NCI-H1048 (cell line): ENCODE results near the gene MRPL11.
"Not testable (repeated sequence)": the region's sequence is repeated elsewhere in the genome, so short reads cannot be mapped to it uniquely, and the experiment has no call there.

ENCODE experiments used
- DNase-seq: peaks from one replicate; lab custom pipeline; 2025; lab: John Stamatoyannopoulos, UW

Gene MRPL11

DNA sequence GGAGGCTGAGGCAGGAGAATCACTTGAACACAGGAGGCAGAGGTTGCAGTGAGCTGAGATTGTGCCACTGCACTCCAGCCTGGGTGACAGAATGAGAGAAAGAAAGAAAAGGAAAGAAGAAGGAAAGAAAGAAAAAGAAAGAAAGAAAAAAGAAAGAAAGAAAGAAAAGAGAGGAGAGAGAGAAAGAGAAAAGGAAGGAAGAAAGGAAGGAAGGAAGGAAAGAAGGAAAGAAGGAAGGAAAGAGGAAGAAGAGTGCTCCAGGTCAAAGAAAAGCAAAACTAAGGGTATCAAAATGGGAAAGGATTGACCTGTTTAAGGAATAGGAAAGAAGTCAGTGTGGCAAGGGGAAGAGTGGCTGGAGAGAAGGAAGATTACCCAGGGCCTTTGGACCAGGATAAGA is 7.4 kb downstream of the MRPL11 start:
- not testable (repeated sequence) for DNase-seq

DNA sequence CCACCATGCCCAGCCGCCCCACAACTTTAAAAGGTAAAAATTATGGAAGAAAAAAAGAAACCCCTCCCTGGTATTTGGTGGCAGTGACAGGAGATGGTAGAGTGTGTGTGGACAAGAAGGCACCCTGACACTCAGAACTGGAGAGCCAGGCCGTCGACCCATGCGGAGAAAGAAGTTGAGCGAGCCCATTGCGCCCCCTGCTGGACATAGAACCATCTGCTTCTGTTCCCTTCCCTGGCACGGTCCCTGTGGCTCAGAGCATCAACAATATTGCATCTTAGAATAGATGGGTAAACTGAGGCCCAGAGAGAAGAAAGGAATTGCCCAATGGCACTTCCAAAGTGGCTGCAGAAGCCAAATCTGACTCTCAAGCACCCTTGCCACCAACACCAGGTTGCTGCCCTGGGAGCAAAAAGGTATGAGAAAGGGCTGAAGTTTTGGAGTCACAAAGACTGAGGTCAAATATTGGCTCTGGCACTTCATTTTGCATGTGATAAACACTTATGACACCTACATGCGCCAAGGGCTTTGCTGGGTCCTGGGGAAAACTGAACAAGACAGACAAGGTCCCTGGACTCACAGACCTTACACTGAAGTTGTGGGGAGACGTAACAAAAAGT is 8.6 kb downstream of the MRPL11 start:
- peak; percentile 8 for DNase-seq

DNA sequence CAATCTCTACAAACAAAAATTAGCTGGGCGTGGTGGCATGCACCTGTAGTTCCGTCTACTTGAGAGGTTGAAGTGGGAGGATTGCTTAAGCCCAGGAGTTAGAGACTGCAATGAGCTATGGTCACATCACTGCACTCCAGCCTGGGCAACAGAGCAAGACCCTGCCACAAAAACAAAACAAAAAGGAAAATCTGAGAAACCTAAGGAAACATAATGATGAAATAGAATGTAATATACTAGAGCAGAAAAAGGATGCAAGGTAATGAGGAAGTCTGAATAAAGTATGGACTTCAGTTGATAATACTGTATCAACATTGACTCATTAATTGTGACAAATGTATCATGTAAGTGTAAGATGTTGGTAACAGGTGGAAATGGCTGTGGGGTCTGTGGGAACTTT is 9.7 kb downstream of the MRPL11 start:
- DNase-seq, result no peak

DNA sequence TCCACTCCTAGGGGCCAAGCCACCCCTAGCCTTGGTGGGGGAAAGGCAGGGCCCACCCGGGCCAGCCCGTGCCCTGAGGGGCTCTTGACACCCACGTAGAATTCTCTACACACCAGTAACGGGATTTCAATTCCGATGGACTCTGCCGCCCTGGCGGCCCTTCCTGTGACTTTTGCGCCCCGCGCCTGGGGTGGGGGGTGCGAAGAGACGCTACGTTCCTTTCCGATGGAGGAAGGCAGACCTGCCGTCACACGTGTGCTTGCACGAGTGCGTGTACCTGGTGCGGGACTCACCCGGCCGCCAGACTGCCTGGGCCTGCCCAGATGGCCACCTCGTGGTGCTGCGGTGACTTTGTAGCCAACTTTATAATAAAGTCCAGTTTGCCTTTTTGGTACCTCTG is 12.3 kb downstream of the MRPL11 start:
- no peak for DNase-seq

DNA sequence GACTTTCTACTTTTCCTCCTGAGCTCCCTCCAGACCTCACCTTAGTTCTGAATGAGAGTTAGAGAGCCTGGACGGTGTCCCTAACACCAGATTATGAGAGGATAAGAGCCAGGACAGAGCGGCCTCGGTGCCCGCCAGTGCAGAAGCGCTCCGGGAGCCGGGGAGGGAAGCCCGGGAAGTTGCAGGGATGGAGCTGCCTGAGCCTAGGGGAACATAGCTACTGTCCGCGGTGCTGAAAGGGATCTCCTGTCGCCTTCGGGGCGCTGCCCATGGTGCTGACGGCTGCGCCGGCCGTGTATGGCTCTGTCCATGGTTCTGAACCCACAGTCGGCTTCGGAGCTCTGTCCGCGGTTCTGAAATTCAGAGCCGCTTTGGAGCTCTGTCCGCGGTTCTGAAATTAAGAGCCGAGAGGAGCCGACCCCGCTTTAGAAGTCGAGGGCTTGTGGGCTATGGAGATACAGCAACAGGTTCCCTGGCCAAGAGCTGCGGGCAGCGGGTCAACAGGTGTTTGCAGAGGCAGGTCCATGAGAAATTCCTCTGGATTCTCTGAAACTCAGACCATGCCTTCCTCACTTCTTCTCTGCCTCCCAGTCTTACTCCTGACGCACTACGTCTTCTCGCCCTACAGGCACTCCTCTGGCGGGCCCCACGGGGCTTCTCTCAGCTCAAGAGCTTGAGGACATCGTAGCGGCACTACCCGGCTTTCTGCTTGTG is 17.0 kb downstream of the MRPL11 start:
- peak; percentile 74 for DNase-seq

DNA sequence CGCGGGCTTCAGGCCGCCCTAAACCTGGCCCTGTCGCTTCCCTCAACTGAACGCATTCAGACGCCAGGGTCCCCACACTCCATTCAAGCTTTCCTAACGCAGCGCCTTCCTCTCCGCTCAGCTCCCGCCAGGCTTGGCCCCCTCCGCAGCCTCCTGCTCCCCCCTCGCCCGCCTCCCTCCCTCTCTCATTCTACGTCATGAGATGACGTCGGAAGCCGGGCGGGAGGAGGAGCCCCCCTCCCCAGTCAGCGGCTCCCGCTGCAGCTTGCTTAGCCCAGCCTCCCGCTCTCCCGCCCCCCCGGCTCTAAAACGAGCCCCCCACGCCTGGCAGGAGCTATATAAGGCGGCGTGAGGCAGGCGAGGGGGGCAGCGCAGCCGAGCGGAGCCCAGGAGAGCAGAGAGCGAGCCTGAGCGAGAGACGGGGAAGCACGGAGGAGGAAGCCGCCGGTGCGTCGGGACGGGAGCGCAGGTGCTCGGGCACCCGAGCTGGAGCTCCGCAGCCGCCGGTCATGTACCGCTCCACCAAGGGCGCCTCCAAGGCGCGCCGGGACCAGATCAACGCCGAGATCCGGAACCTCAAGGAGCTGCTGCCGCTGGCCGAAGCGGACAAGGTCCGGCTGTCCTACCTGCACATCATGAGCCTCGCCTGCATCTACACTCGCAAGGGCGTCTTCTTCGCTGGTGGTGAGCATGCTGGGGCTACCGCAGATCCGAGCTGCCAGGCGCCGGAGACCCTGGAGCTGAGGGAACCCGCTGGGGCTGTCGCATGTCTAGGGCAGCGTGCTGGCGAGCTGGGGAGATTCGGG is 17.8 kb downstream of the MRPL11 start, which contains the start of gene NPAS4:
Gene NPAS4 (plus strand): TSS at position 365 of the 806 bp plus-strand sequence. CDS start 145 bp downstream, at position 510.
- DNase-seq, result no peak

DNA sequence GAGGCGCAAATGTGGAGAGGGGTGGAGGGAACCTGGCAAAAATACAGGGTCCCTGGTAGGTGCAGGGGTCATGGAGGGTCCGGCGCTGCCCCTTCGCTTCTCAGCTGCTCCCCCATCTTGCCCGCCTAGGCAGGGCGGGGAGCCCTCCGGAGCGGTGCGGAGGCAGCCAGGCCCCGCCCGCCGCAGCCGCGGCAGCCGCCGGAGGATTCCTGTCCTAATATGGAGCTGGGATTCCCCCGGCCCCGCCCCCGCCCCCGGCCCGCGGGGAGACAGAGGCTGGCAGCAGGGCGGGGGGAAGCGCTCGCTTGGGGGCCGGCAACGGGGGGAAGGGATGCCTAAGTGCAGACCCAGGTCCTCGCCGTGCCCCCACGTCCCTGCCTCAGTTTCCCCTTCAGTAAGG is 18.8 kb downstream of the MRPL11 start:
- DNase-seq, result no peak

DNA sequence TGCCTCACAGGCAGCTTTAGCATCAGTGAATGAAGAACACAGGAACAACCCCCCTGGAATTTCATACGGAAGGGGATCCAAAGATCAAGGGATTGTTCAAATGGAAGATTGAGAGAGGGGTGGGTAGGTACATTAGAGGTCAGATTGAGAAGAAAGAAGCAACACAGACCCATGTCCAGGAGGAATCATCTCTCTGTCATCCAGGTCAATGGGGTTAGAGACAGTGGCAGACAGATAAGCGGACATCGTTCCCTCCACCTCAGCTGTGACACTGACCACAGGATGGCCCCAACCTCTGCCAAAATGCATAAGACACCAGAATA is 19.7 kb downstream of the MRPL11 start:
- no peak for DNase-seq

DNA sequence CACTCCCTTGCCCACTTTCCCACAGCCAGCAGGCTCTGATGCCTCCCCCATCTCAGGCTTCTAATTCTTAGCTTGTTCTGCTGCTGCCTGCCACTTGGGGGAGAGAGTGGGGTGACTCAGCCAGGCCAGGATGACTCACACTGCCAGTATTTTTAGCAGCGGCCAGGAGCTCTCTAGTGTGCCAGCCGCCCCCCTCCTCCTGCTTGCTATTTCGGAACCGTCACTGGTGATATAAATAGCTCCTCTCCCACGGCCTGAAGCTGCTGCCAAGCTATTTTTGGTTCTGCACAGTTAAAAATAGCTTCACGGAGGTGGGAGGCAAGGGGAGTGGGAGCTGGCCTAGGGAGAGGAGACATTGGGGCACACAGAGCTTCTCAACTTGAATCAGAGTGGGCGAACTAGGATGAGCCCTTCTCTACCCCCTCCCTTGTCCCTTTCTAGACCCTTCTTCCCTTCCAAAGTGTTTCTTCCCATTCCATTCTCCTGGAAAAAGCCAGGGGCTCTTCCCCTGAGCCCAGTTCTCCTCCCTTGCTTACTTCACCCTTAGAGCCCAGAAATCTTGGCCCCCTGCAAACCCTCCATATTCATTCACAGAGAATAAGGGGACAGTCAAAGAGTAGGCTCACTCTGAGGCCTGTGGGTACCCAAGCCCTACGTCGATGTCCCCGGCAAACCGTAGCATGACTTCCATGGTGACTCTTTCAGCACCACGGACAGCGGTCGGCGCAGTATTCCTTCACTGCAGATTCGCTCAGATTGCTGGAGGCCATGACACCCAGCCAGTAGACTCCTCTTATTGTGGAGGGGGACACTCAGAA is 20.3 kb downstream of the MRPL11 start:
- DNase-seq, result peak; percentile 25

DNA sequence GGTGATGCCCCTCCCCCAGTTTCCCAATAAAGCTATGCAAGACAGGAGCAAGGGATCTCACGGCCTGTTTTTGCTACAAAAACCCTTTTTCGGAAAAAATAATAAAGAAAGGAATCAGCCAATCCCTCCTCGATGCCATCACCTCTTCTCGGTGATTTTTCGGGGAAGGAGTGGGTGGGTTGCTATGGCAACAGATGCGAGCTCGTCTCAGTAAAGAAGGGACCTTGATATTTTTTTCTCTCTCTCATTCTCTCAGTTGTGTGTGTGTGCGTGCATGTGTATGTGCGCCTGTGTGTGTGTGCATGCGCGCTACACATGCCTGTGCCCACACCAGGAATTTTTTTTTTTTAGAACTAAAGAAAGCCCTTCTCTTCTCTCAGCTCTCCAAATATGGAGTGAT is 21.6 kb downstream of the MRPL11 start:
- no peak for DNase-seq

DNA sequence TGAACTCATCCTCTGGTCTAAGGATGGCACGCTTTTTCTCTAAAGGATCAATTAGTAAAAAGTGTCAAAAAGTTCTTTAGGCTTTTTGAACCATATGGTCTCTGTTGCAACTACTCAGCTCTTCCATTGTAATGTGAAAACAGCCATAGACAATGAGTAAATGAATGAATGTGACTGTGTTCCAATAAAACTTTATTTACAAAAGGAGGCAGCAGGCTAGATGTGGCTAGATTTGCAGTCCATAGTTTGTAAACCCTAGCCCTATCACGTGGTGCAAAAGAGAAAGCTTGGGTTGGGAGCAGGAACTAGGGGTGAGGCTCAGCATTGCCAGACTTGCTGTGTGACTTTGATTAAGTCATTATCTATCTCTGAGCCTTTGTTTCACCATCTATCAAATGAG is 23.2 kb downstream of the MRPL11 start:
- no peak for DNase-seq

DNA sequence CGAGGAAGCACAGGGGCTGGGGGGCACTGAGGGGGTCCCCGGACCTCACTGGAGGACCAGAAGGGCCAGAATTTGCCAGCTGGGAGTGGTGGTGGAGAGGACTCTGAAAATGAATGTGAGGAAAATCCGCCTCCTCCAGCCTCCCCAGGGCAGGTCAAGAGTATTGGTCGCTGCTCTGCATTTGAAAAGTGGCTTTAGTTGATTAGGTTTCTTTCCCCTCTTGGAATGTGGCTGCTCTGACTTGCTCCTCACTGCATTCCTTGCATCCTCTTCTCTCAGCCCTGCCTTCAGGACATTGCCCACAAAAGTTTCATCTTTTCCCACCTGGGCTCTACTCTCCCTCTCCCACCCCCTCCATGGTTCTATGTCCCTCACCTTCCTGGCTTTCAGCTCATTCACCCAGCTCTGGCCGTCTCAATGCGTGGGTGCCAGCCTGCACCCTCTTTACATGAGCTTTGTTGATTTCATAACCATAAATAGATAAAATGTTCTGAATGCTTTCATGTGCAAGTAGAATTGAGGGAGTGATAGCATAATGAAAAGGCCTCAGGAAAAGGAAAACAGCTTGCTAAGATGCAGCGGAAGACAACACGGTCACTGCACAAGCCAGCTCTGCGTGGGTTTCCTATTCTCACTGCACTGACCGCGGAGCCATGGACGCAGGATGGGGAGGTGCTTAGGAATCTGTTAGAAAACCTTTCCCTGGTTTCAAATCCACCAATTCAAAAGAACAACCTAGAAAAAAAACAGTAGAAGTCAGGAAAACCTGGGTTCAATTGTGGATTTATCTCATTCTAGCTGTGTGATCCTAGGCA is 24.3 kb downstream of the MRPL11 start:
- DNase-seq, result no peak

DNA sequence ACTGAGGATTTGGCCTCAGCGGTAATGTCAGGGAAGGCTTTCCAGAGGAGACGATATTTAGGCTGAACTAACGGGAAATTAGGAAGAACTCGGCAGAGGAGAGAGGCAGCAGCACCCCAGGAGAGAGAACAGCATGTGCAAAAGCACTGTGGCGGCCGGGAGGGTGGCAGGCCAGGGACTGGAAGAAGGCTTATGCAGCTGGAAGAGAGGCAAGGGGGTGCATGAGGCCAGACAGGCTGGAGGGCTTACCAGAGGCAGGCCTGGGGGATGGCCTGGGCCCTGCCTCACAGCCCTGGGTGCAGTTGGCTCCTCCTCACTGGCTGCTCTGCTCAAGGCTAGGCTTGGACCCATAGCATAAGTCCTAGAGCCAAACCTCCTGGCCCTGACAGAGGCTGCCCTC is 25.5 kb downstream of the MRPL11 start:
- no peak for DNase-seq

DNA sequence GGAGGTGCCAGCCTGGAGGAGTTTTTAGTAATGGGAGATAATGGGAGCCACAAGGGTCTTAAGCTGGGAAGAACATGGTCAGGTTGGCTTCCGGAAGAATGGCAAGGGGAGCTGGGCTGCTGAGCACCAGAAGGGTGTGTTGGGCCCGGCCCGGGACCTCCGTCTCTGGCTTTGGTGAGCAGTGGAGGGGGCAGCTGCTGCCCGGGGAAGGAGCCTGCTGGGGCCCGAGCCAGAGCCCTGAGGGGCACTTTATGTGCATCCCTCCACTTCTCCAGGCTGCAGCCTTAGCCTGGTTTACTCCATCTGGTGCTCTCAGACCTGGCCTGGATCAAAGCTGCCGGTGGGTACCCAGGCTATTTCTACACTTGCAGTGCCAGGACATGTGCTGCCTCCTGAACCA is 26.5 kb downstream of the MRPL11 start:
- no peak for DNase-seq

DNA sequence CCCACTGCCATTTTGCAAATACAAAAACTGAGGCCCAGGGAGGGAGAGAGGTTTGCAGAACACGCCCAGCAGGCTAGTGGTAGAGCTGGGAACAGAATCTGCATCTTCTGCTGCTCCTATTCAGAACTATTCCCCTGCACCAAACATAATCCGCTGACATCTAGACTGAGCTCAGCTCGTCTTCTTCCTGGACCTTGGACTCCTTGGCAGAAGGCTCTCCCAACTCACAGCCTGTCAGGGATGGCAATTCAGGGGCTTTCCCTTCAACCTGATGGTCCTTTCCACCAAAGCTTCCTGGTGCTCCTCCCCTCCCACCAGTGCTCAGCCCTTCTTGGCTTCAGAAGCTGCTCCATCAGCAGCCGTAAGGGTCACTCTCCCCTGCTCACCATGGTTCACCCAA is 27.3 kb downstream of the MRPL11 start:
- DNase-seq, result no peak

DNA sequence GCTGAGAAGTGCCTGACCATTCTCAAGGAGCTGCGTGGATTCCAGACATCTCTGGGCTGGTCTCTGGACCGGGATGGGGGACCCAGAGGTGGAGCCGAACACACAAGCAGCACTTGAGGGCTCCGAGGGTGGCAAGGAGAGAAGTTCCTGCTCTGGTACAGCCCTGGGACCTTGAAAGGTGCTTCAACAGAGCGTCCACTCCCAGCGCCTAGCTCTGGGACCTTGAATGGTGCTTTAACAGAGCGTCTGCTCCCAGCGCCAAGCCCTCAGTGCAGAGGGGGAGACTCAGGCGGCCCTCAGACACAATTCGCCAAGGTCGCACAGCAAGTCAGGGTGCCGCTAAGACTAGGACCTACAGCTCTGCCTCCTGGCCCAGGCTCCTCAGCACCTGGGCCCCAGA is 28.5 kb downstream of the MRPL11 start:
- no peak for DNase-seq

DNA sequence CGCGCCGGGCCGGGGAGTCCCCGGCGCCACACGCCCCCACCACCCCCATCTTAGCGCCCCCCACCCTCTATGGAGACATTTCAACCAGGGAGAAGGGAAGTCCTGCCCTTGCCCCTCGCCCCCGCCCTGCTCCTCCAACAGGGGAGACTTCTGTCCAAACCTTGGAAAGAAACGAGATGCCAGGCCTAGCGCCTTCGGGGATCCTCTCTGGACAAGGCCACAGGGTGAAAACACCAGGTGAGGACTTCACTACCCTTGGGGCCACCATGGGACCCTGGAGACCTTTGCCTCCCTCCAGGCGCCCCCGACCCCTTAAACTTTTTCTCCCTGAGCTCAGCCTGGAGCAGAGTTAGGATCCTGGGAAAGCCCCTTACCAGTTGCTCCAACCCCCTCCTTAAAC is 29.4 kb downstream of the MRPL11 start:
- DNase-seq, result no peak

DNA sequence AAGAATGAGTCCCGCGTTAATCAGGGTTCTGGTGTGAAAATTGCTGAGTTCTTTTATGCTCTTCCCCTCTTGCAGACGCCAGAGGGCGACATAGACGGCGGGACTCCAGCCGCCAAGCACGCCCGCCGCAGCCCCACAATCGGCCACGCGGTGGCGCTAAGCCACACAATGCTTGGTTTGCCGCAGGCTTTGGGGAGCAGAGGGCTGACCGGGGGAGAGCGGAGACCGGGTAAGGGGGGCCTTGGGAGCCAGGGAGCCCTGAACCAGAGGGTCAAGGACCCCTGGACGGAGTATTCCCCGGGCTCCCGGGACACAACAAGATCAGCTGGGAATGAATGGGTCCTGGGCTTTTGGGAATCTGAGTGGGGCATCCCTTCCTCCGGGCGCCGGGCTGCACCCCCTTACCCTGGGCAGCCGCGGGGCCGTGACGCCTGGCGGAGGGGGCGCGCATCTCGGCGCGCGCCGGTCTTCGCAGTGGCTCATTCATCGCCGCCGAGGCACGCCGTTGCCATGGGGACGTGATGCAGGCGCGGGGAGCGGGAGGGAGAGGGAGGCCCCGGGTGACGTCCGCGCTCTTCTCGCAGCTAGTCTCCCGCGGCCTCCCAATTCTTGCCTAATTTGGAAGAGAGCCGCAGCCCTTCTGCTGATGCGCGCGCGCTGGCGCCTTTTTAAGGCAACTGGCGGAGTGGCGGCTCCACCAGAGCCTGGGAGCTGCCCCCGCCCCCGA is 30.0 kb downstream of the MRPL11 start:
- peak; percentile 67 for DNase-seq

DNA sequence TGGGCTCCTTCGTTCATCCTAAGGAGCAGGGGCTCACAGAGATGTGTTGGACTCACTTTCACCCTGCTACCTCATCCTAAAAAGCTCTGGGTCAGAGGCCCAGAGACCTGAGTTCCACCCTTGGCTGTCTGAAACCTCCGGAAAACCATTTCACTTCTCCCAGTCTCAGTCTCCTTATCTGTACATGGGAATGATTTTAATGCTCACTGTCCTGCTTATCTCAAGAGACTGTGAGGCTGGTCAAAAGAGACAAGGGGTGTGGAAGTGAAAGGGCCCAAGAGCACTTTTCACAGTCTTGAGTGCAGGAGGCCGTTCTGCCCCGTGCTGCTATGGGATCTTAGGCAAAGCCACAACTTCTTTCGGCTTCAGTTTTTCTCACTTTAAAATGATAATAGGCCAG is 31.0 kb downstream of the MRPL11 start:
- DNase-seq, result no peak

DNA sequence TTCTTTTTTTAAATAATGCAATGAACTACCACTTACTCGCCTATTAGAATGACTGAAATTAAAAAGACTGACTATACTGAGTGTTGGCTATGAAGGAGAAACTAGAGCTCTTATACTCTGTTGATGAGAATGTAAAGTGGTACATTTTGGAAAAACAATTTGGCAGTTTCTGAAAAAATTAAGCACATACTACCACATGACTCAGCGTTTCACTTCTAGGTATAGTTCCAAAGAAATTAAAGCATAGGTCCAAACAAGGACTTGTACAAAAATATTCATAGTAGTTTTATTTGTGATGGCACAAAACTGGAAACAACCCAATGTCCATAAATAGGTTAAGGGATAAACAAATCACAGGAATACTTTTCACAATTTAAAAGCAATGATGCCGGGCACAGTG is 44.7 kb downstream of the MRPL11 start:
- DNase-seq, result no peak

DNA sequence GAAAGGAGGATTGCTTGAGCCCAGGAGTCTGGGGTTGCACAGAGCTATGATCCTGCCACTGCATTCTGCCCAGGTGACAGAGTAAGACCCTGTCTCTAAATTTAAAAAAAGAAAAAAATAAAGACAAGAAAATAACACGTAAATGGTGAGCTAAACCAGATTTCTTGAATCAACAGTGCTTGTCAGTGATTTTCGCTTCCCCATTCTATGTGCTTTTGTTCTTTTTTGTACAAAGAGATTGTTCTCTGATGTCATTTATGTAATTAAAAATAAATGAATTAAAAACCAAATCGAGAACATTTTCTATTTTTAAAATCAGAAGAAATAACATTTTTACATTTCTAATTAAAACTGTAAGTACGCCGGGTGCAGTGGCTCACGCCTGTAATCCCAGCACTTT is 47.3 kb downstream of the MRPL11 start:
- DNase-seq, result no peak
